Liver (tissue), 9 donors: ENCODE data around the gene NBEA. TPM values are rescaled to one million over a fixed set of nuclear protein-coding genes. Genes with fewer than 3 reads are reported as not detected.

Source experiments
- DNase-seq: peaks from one replicate; pipeline ENCODE4 v3.0.0-alpha.2; 2017; ENCODE audit warnings: low spot score
- H3K27ac ChIP-seq, 2 donors: one replicate each; pipeline ENCODE4 v1.7.0; 2013; ENCODE audit warnings: inconsistent platforms in 2 of 2, low read length in 2 of 2, control low read depth in 1 of 2, low read depth in 1 of 2, mild to moderate bottlenecking in 1 of 2
- H3K27me3 ChIP-seq, 4 donors: one replicate each; pipeline versions ENCODE4 v1.6.1 to v1.7.0; 2013; ENCODE audit warnings: low read length in 3 of 4, inconsistent platforms in 1 of 4, mild to moderate bottlenecking in 1 of 4, moderate library complexity in 1 of 4; ENCODE audit not compliant: control insufficient read depth in 4 of 4, insufficient read depth in 4 of 4
- H3K36me3 ChIP-seq, 4 donors: one replicate each; pipeline versions ENCODE4 v1.6.1 to v1.7.0; 2013; ENCODE audit warnings: low read length in 3 of 4, mild to moderate bottlenecking in 3 of 4, low read depth in 1 of 4, moderate library complexity in 1 of 4; ENCODE audit not compliant: control insufficient read depth in 4 of 4, insufficient read depth in 3 of 4
- H3K4me1 ChIP-seq, 4 donors: one replicate each; pipeline versions ENCODE4 v1.6.1 to v1.7.0; 2013; ENCODE audit warnings: low read length in 3 of 4, mild to moderate bottlenecking in 3 of 4, moderate library complexity in 1 of 4; ENCODE audit not compliant: control insufficient read depth in 4 of 4, insufficient read depth in 4 of 4
- H3K4me3 ChIP-seq, 3 donors: one replicate each; pipeline versions ENCODE4 v1.6.1 to v1.7.0; 2013; ENCODE audit warnings: low read length in 3 of 3, control low read depth in 1 of 3, low read depth in 1 of 3, mild to moderate bottlenecking in 1 of 3
- H3K9ac ChIP-seq, 2 donors: one replicate each; pipeline ENCODE4 v1.7.0; 2013; ENCODE audit warnings: low read length in 2 of 2, mild to moderate bottlenecking in 2 of 2, moderate library complexity in 2 of 2, control low read depth in 1 of 2, low read depth in 1 of 2
- H3K9me3 ChIP-seq, 4 donors: one replicate each; pipeline versions ENCODE4 v1.6.1 to v1.7.0; 2013; ENCODE audit warnings: low read length in 3 of 4; ENCODE audit not compliant: control insufficient read depth in 4 of 4
- ATF3 ChIP-seq: IDR thresholded peaks from 2 replicates; pipeline ENCODE4 v1.6.1; 2016; ENCODE audit warnings: antibody characterized with exemption
- CTCF ChIP-seq: fragments of 150-350 bp; IDR thresholded peaks from 2 replicates; pipeline ENCODE4 v1.5.1; 2017; ENCODE audit warnings: improper control_type of control experiment, low read depth, low read length; ENCODE audit not compliant: missing input control
- EGR1 ChIP-seq, 2 donors: IDR thresholded peaks; 2 replicates each; pipeline ENCODE4 v1.6.1; 2016 to 2018; ENCODE audit warnings: antibody characterized with exemption in 2 of 2, low read depth in 2 of 2
- FOXA1 ChIP-seq: IDR thresholded peaks from 2 replicates; pipeline ENCODE4 v1.6.1; 2016; ENCODE audit warnings: antibody characterized with exemption
- HNF4A ChIP-seq, 2 donors: conservative IDR thresholded peaks; 2 replicates each; pipeline ENCODE4 v1.6.1; 2016; ENCODE audit warnings: antibody characterized with exemption in 2 of 2, mild to moderate bottlenecking in 2 of 2
- NR2F2 ChIP-seq: IDR thresholded peaks from 2 replicates; pipeline ENCODE4 v1.6.1; 2016; ENCODE audit warnings: antibody characterized with exemption
- REST ChIP-seq: IDR thresholded peaks from 2 replicates; pipeline ENCODE4 v1.6.1; 2016; ENCODE audit warnings: antibody characterized with exemption, mild to moderate bottlenecking
- RXRA ChIP-seq, 2 donors: IDR thresholded peaks; 2 replicates each; pipeline ENCODE4 v1.6.1; 2017 to 2018; ENCODE audit warnings: antibody characterized with exemption in 2 of 2, mild to moderate bottlenecking in 1 of 2
- TAF1 ChIP-seq: conservative IDR thresholded peaks from 2 replicates; pipeline ENCODE4 v1.6.1; 2016; ENCODE audit warnings: antibody characterized with exemption, mild to moderate bottlenecking
- YY1 ChIP-seq: IDR thresholded peaks from 2 replicates; pipeline ENCODE4 v1.6.1; 2016; ENCODE audit warnings: antibody characterized with exemption, mild to moderate bottlenecking
- WGBS: extraction: QIAGEN DNeasy Blood & Tissue Kit; methylation state at CpG from one replicate; pipeline ENCODE4 v1.1.7; 2013; 5-methylcytosine and 5-hydroxymethylcytosine counted together
- polyA plus RNA-seq, 2 donors: library from polyadenylated mRNA; stranded (reverse) in 1 of 2; unstranded in 1 of 2; fragments of 200-250 nt in 1 of 2; fragments of >200 nt in 1 of 2; fragmentation: Nextera tagmentation in 1 of 2; extraction: Ambion mirVana in 1 of 2; gene quantifications; one replicate each; pipeline versions ENCODE4 v1.2.1 to v1.2.3, GENCODE V29; 2013 to 2015
- total RNA-seq, 2 donors: library from RNA; depleted of rRNA; stranded (reverse); fragments of >200 nt; gene quantifications; one replicate each; pipeline ENCODE4 v1.2.3, GENCODE V29; 2014
- TF ChIP-seq, protein P1 (sequence below): IDR thresholded peaks from 2 replicates; pipeline ENCODE4 v1.6.1; 2016; ENCODE audit warnings: antibody characterized with exemption
- TF ChIP-seq, protein P2 (sequence below): IDR thresholded peaks from 2 replicates; pipeline ENCODE4 v1.6.1; 2016; ENCODE audit warnings: antibody characterized with exemption
- donor health status: healthy.
- donor health status: healthy.
- donor health status: healthy.
- donor health status: healthy.
- donor health status: healthy.

Gene NBEA, protein sequence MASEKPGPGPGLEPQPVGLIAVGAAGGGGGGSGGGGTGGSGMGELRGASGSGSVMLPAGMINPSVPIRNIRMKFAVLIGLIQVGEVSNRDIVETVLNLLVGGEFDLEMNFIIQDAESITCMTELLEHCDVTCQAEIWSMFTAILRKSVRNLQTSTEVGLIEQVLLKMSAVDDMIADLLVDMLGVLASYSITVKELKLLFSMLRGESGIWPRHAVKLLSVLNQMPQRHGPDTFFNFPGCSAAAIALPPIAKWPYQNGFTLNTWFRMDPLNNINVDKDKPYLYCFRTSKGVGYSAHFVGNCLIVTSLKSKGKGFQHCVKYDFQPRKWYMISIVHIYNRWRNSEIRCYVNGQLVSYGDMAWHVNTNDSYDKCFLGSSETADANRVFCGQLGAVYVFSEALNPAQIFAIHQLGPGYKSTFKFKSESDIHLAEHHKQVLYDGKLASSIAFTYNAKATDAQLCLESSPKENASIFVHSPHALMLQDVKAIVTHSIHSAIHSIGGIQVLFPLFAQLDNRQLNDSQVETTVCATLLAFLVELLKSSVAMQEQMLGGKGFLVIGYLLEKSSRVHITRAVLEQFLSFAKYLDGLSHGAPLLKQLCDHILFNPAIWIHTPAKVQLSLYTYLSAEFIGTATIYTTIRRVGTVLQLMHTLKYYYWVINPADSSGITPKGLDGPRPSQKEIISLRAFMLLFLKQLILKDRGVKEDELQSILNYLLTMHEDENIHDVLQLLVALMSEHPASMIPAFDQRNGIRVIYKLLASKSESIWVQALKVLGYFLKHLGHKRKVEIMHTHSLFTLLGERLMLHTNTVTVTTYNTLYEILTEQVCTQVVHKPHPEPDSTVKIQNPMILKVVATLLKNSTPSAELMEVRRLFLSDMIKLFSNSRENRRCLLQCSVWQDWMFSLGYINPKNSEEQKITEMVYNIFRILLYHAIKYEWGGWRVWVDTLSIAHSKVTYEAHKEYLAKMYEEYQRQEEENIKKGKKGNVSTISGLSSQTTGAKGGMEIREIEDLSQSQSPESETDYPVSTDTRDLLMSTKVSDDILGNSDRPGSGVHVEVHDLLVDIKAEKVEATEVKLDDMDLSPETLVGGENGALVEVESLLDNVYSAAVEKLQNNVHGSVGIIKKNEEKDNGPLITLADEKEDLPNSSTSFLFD (N-terminal part only)
- total RNA-seq (1 to 10 TPM; 2.3 to 3.5 TPM), polyA plus RNA-seq (under 1 TPM; 0.24 to 0.56 TPM)

DNA sequence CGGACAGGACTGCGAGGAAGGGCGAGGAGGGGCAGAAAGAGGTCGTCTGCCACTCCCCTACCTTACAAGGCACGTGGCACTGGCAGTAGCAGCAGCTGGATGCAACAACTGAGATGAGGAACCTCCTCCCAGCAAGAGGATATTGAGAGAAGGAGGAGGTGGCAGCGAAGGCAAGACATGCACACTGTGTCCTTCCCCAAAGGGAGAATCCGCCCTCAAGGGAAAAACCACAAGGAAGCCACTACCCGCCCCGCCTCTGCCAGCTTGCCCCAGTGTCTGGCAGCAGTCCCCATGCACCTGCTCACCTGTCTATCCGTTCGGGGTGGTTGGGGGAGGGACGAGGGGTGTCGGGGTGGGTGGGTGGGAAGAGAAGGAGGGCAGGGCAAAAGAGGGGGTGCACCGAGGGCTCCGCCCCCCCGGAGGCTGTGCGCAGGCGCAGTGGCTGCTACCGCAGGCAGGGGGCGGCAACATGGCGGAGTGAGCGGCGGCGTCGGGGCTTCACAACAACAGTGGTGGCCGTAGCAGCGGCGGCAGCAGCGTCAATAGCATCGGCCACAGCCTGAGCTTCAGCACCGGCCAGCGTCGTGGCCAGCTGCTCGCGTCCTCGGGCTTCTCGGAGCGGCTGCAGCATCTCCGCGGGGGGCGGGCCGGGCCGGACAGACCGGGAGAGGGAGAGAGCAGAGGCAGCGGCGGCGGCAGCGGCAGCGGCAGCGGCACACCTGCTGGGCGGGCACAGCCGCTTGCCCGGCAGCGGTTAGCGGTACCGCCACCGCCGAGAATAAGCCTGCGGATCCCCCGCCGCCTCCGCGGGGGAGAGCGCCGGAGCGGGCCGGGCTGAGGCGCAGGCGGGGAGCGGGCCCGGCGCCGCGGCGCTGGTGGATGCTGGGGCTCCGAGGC is at the start of gene NBEA:
NBEA (plus strand) TSS at position 436 of the 897 bp plus-strand sequence. CDS start 551 bp downstream, outside the sequence.
- no peaks in the 10 kb centered on the region for H3K36me3 ChIP-seq
- peak within 1 kb of the TSS in 1 of 2 donors; percentile 60 for H3K27ac ChIP-seq
- WGBS, result 2% methylated on average over 76 of the region's 76 CpGs
- TF ChIP-seq EGR1 (IDR thresholded peaks at IDR 0.05; ENCODE audit: low read depth in 2 of 2) (no peak), TAF1 (no peak), ATF3 (no peak), YY1 (peak; percentile 41), FOXA1 (no peak)
- H3K4me3 ChIP-seq, result peak within 1 kb of the TSS in 2 of 3 donors; percentile 68 to 93
- H3K9me3 ChIP-seq, result no peaks in the 10 kb centered on the region
- H3K27me3 ChIP-seq, result peaks cover 0 to 11% (median 6%) of the 10 kb centered on the region in 4 donors
- peaks cover 2 to 11% (median 5%) of the 10 kb centered on the region in 4 donors for H3K4me1 ChIP-seq
- peak; percentile 69 for DNase-seq
- no peak within 1 kb of the TSS for H3K9ac ChIP-seq

DNA sequence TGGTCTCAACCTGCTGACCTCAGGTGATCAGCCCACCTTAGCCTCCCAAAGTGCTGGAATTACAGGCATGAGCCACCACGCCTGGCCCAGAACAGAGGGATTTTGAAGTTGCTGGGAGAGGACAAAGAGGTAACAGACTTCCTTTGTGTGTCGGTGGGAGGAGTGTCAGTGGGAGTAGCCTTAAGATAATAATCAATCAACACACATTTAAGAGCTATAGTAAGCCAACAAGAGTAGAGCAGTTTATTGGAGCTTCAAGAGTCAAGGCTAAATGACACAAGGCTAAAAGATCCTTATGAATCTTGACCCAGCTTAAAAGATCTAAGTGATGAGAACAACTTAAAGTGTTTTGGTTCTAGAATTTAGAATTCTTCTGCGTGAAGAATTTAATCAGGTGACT is 47.3 kb upstream of the NBEA start:
- TF ChIP-seq TAF1 (no peak), HNF4A (conservative IDR thresholded peaks at IDR 0.05) (no peak), CTCF (no peak)
- Histone ChIP-seq H3K9ac (no peak overlapping the region), H3K36me3 (no peaks in the 10 kb centered on the region), H3K27ac (no peak overlapping the region), H3K9me3 (no peaks in the 10 kb centered on the region), H3K27me3 (no peaks in the 10 kb centered on the region), H3K4me3 (no peak overlapping the region), H3K4me1 (no peaks in the 10 kb centered on the region)
- 67% methylated on average over 3 of the region's 3 CpGs for WGBS
- no peak for DNase-seq

DNA sequence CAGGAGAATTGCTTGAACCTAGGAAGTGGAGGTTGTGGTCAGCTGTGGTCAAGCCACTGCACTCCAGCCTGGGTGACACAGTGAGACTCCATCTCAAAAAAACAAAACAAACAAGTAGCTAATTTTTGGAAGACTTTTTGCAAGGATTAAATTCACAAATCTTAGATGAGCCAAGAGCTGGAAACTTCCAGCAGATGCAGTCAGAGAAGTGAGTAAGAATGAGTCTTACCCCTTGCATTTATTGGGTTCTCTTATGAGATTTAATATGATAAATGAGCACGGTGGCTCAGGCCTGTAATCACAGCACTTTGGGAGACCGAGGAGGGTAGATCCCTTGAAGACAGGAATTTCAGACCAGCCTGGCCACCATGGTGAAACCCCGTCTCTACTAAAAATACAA is 44.9 kb upstream of the NBEA start:
- Histone ChIP-seq H3K27me3 (no peaks in the 10 kb centered on the region), H3K27ac (no peak overlapping the region), H3K4me3 (no peak overlapping the region), H3K36me3 (no peaks in the 10 kb centered on the region), H3K4me1 (no peaks in the 10 kb centered on the region), H3K9me3 (no peaks in the 10 kb centered on the region), H3K9ac (no peak overlapping the region)
- DNase-seq, result no peak
- WGBS, result 88% methylated on average over 3 of the region's 3 CpGs
- TF ChIP-seq NR2F2 (no peak), ATF3 (no peak), RXRA (IDR thresholded peaks at IDR 0.05) (no peak), TAF1 (no peak), YY1 (no peak), FOXA1 (no peak), REST (no peak), EGR1 (IDR thresholded peaks at IDR 0.05; ENCODE audit: low read depth in 2 of 2) (no peak)
- TF ChIP-seq, protein P1, sequence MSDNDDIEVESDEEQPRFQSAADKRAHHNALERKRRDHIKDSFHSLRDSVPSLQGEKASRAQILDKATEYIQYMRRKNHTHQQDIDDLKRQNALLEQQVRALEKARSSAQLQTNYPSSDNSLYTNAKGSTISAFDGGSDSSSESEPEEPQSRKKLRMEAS, result no peak
- TF ChIP-seq, protein P2, sequence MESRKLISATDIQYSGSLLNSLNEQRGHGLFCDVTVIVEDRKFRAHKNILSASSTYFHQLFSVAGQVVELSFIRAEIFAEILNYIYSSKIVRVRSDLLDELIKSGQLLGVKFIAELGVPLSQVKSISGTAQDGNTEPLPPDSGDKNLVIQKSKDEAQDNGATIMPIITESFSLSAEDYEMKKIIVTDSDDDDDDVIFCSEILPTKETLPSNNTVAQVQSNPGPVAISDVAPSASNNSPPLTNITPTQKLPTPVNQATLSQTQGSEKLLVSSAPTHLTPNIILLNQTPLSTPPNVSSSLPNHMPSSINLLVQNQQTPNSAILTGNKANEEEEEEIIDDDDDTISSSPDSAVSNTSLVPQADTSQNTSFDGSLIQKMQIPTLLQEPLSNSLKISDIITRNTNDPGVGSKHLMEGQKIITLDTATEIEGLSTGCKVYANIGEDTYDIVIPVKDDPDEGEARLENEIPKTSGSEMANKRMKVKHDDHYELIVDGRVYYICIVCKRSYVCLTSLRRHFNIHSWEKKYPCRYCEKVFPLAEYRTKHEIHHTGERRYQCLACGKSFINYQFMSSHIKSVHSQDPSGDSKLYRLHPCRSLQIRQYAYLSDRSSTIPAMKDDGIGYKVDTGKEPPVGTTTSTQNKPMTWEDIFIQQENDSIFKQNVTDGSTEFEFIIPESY, result no peak
